ENCODE measurements around the gene PHF3. TPM values are rescaled to one million over a fixed set of nuclear protein-coding genes. Genes with fewer than 3 reads are reported as not detected.

Gene PHF3
- total RNA-seq, 1 experiment from 2014 or later = 66.6 TPM

GRCh38 chr6:63673692-63674091 is 38.1 kb downstream of the PHF3 start:
- H3K56ac ChIP-seq (ENCODE audit: insufficient read length, low read depth, low read length) = no peak overlapping the region
- no peak overlapping the region for H3T11ph ChIP-seq (ENCODE audit: low read length)
- no peaks in the 10 kb centered on the region for H3K23me2 ChIP-seq (ENCODE audit: insufficient read length, low read depth, low read length, poor library complexity, severe bottlenecking)
- H4K8ac ChIP-seq (replicated peaks; ENCODE audit: insufficient read length, low read depth, low read length) = no peak overlapping the region
- peaks cover 22% of the 10 kb centered on the region; the same call in 1 of the 2 replicates for H3K79me2 ChIP-seq (ENCODE audit: insufficient read depth, low read length)
- H2BK15ac ChIP-seq (ENCODE audit: low read depth, low read length) = no peak overlapping the region
- Mint-ChIP-seq H3K4me1 (peaks cover 9 to 11% of the 10 kb centered on the region in 2 experiments), H3K9me3 (no peaks in the 10 kb centered on the region), H3K27ac (no peak overlapping the region; a peak in 1 of 7 replicates), H3K4me3 (no peak overlapping the region), H3K36me3 (ENCODE audit: insufficient read depth in 1 of 3, low read depth in 3 of 3) (peaks cover 0 to 9% (median 7%) of the 10 kb centered on the region in 3 experiments; a peak in 5 of 7 replicates), H3K27me3 (ENCODE audit: low read depth) (no peaks in the 10 kb centered on the region)
- H3K9ac ChIP-seq (ENCODE audit: extremely low read depth, insufficient read length, low read length) = no peak overlapping the region
- no peaks in the 10 kb centered on the region for H3K9me3 ChIP-seq (ENCODE audit: control insufficient read depth, low read depth, low read length)
- no peak overlapping the region for H3K23ac ChIP-seq (ENCODE audit: insufficient read length, low read depth, low read length)
- H3K18ac ChIP-seq (ENCODE audit: insufficient read length, low read depth, low read length) = no peak overlapping the region
- peaks cover 4% of the 10 kb centered on the region for H3K79me1 ChIP-seq (ENCODE audit: insufficient read depth, low read depth, low read length, poor library complexity, severe bottlenecking)
- H3K4me1 ChIP-seq (ENCODE audit: insufficient read depth, low read length) = peaks cover 4% of the 10 kb centered on the region; the same call in 1 of the 2 replicates
- H3K4me2 ChIP-seq (ENCODE audit: insufficient read depth, insufficient read length, low read length) = no peak overlapping the region
- H4K5ac ChIP-seq (ENCODE audit: insufficient read length, low read depth, low read length) = no peak overlapping the region
- no peak overlapping the region for H2BK120ac ChIP-seq (ENCODE audit: low read depth, low read length, poor library complexity, severe bottlenecking)
- no peaks in the 10 kb centered on the region for H3K27me3 ChIP-seq (ENCODE audit: insufficient read depth, low read length)
- H2BK5ac ChIP-seq (ENCODE audit: insufficient read length, low read length) = no peak overlapping the region
- no peak overlapping the region for H3K4ac ChIP-seq (ENCODE audit: low read depth, low read length)
- no peak overlapping the region for H2AK5ac ChIP-seq (ENCODE audit: insufficient read length, low read length)
- no peak for DNase-seq
- no peak overlapping the region for H4K91ac ChIP-seq (ENCODE audit: insufficient read length, low read depth, low read length)
- H3K14ac ChIP-seq (ENCODE audit: insufficient read depth, low read length) = no peak overlapping the region
- TF ChIP-seq CTCF (conservative IDR thresholded peaks at IDR 0.05) = no peak
- H4K20me1 ChIP-seq (ENCODE audit: control insufficient read depth, insufficient read depth, insufficient read length) = no peaks in the 10 kb centered on the region
- no peak overlapping the region for H2AFZ ChIP-seq (ENCODE audit: low read length)
- no peak overlapping the region for H3K27ac ChIP-seq (ENCODE audit: insufficient read length, low read depth, low read length)
- H2BK12ac ChIP-seq (ENCODE audit: insufficient read length, low read depth, low read length) = no peak overlapping the region
- no CpG with 5 or more reads among the region's 2 CpGs for WGBS (ENCODE audit: extremely low coverage, insufficient read length, low lambda C conversion rate)
- H2BK20ac ChIP-seq (ENCODE audit: low read depth, low read length, poor library complexity, severe bottlenecking) = no peak overlapping the region

Measured in H9 (cell line).